GM23338 (cell line): ENCODE measurements around the gene GDF7. TPM values are rescaled to one million over a fixed set of nuclear protein-coding genes. Genes with fewer than 3 reads are reported as not detected.

Experiments used
- ATAC-seq: fragments of 200-7000 bp; cut with Tn5 transposase; 3 replicates; pipeline ENCODE4 v1.9.1; 2020
- DNase-seq: peaks from one replicate; pipeline ENCODE4 v3.0.0-alpha.2; 2015; ENCODE audit warnings: low spot score
- H2AFZ ChIP-seq: fragments of 200-600 bp; sonication (generic); 2 replicates; pipeline ENCODE4 v1.8.0; 2016; ENCODE audit warnings: antibody characterized with exemption, mild to moderate bottlenecking, moderate library complexity
- H3F3A ChIP-seq: fragments of 200-600 bp; sonication (generic); replicated peaks from 2 replicates; pipeline ENCODE4 v1.8.0; 2017; ENCODE audit warnings: antibody characterized with exemption, mixed run types, low read depth
- H3K27ac ChIP-seq: fragments of 200-600 bp; sonication (generic); 2 replicates; pipeline ENCODE4 v1.6.1; 2016; ENCODE audit warnings: low read depth
- H3K27me3 ChIP-seq: fragments of 200-600 bp; sonication (generic); 2 replicates; pipeline ENCODE4 v1.8.0; 2016; ENCODE audit warnings: mild to moderate bottlenecking, mixed run types, moderate library complexity; ENCODE audit not compliant: insufficient read depth
- H3K36me3 ChIP-seq: fragments of 200-600 bp; sonication (generic); 2 replicates; pipeline ENCODE4 v1.8.0; 2016; ENCODE audit warnings: mild to moderate bottlenecking; ENCODE audit not compliant: insufficient read depth
- H3K4me1 ChIP-seq: fragments of 200-600 bp; sonication (generic); 2 replicates; pipeline ENCODE4 v1.8.0; 2016; ENCODE audit warnings: mild to moderate bottlenecking, moderate library complexity; ENCODE audit not compliant: insufficient read depth
- H3K4me2 ChIP-seq: fragments of 200-600 bp; sonication (generic); 2 replicates; pipeline ENCODE4 v1.7.1; 2017; ENCODE audit warnings: mixed run types
- H3K4me3 ChIP-seq: fragments of 200-600 bp; sonication (generic); 2 replicates; pipeline ENCODE4 v1.6.1; 2016; ENCODE audit warnings: mixed run types
- H3K79me2 ChIP-seq: fragments of 200-600 bp; sonication (generic); replicated peaks from 2 replicates; pipeline ENCODE4 v1.8.0; 2017; ENCODE audit warnings: mild to moderate bottlenecking; ENCODE audit not compliant: insufficient read depth
- H3K9me2 ChIP-seq: fragments of 200-600 bp; sonication (generic); 2 replicates; pipeline ENCODE4 v1.8.0; 2017; ENCODE audit not compliant: insufficient read depth
- H4K20me1 ChIP-seq: fragments of 200-600 bp; sonication (generic); replicated peaks from 2 replicates; pipeline ENCODE4 v1.8.0; 2017; ENCODE audit warnings: mild to moderate bottlenecking; ENCODE audit not compliant: insufficient read depth
- H3K27ac Mint-ChIP-seq: 2 replicates; pipeline ENCODE4 v1.8.0; 2020; ENCODE audit warnings: inconsistent platforms, mild to moderate bottlenecking, moderate library complexity, mixed read lengths
- H3K27me3 Mint-ChIP-seq: 3 replicates; pipeline ENCODE4 v1.8.0; 2022; ENCODE audit warnings: low read depth, mild to moderate bottlenecking, moderate library complexity, mixed read lengths, inconsistent platforms; ENCODE audit not compliant: insufficient read depth, poor library complexity
- H3K36me3 Mint-ChIP-seq: 3 replicates; pipeline ENCODE4 v1.8.0; 2021; ENCODE audit warnings: low read depth, mild to moderate bottlenecking, inconsistent platforms, moderate library complexity, mixed read lengths
- H3K4me1 Mint-ChIP-seq: 3 replicates; pipeline ENCODE4 v1.8.0; 2020; ENCODE audit warnings: mild to moderate bottlenecking, inconsistent platforms, mixed read lengths
- H3K4me3 Mint-ChIP-seq: 3 replicates; pipeline ENCODE4 v1.8.0; 2021; ENCODE audit warnings: moderate library complexity, mild to moderate bottlenecking, inconsistent platforms, mixed read lengths
- H3K9me3 Mint-ChIP-seq: 3 replicates; pipeline ENCODE4 v1.8.0; 2020; ENCODE audit warnings: moderate library complexity, mild to moderate bottlenecking, inconsistent platforms, mixed read lengths
- CREB1 ChIP-seq: fragments of 250-450 bp; sonication (Bioruptor Pico); IDR thresholded peaks from 2 replicates; pipeline ENCODE4 v1.5.0; 2020; ENCODE audit warnings: low read depth, mild to moderate bottlenecking, moderate library complexity
- CTCF ChIP-seq, 2 experiments: fragments of 200-600 bp in 1 of 2; sonication (generic) in 1 of 2; conservative IDR thresholded peaks; 2 replicates each; pipeline versions ENCODE4 v1.5.1 to v1.6.1; 2016 to 2017; ENCODE audit warnings: antibody characterized with exemption in 2 of 2, low read depth in 2 of 2, mild to moderate bottlenecking in 2 of 2, moderate library complexity in 1 of 2
- STAT1 ChIP-seq: IDR thresholded peaks from one replicate; pipeline ENCODE4 v1.6.1; 2016; ENCODE audit warnings: antibody characterized with exemption; ENCODE audit not compliant: unreplicated experiment
- ZNF114 ChIP-seq: fragments of 250-450 bp; sonication (Bioruptor Pico); IDR thresholded peaks from 2 replicates; pipeline ENCODE4 v1.5.0; 2020; ENCODE audit warnings: mild to moderate bottlenecking, moderate library complexity
- ZNF331 ChIP-seq: fragments of 250-450 bp; sonication (Bioruptor Pico); IDR thresholded peaks from 2 replicates; pipeline ENCODE4 v1.5.0; 2020; ENCODE audit warnings: low read depth, mild to moderate bottlenecking, moderate library complexity
- ZNF462 ChIP-seq: fragments of 250-450 bp; sonication (Bioruptor Pico); IDR thresholded peaks from 2 replicates; pipeline ENCODE4 v1.5.0; 2020; ENCODE audit warnings: mild to moderate bottlenecking, moderate library complexity
- polyA plus RNA-seq: library from polyadenylated mRNA; unstranded; fragments of >200 nt; fragmentation: Nextera tagmentation; extraction: Ambion mirVana; gene quantifications from 2 replicates; pipeline ENCODE4 v1.2.1, GENCODE V29; 2016
- total RNA-seq: library from RNA; depleted of rRNA; stranded (reverse); fragments of >200 nt; shearing (Covaris generic); gene quantifications from 2 replicates; pipeline ENCODE4 v1.2.3, GENCODE V29; 2014
- TF ChIP-seq, protein P1 (sequence below): IDR thresholded peaks from 2 replicates; pipeline ENCODE4 v1.6.1; 2016; ENCODE audit warnings: antibody characterized with exemption

The GDF7 gene
- total and polyA plus RNA-seq, 2 experiments from 2014 or later: 0.19 to 0.52 TPM

DNA sequence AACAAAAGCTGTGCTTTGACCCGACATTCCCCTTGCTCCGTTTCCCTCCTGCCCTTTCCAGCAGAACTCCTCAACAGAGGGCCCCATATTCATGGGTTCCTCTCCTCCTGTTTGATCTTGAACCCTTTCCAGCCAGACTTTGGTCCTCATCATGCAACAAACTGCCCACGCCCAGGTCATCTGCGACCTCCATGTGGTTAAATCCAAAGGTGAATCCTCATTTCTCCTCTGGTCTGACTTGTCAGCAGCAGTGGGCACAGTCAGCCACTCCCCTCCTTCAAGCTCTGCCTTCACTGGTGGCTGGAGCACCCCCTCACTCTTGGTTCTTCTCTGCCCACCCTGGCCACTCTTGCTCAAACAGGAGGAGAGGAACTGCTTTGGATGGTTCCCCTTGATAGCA is 18.7 kb upstream of the GDF7 start:
- TF ChIP-seq CREB1 (CRISPR knock-in tag) (no peak), ZNF331 (no peak), CTCF (conservative IDR thresholded peaks at IDR 0.05; ENCODE audit: low read depth in 2 of 2) (no peak), ZNF462 (no peak), STAT1 (no peak), ZNF114 (no peak)
- TF ChIP-seq, protein P1, sequence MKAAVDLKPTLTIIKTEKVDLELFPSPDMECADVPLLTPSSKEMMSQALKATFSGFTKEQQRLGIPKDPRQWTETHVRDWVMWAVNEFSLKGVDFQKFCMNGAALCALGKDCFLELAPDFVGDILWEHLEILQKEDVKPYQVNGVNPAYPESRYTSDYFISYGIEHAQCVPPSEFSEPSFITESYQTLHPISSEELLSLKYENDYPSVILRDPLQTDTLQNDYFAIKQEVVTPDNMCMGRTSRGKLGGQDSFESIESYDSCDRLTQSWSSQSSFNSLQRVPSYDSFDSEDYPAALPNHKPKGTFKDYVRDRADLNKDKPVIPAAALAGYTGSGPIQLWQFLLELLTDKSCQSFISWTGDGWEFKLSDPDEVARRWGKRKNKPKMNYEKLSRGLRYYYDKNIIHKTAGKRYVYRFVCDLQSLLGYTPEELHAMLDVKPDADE: no peak
- peaks cover 14% of the 10 kb centered on the region for H3K4me1 ChIP-seq
- H3K79me2 ChIP-seq: no peaks in the 10 kb centered on the region
- Mint-ChIP-seq H3K9me3 (no peaks in the 10 kb centered on the region; the same call in 2 of the 3 replicates), H3K27me3 (peaks cover 20% of the 10 kb centered on the region), H3K36me3 (no peaks in the 10 kb centered on the region; the same call in 1 of the 3 replicates), H3K4me3 (no peak overlapping the region), H3K27ac (no peak overlapping the region), H3K4me1 (peaks cover 26% of the 10 kb centered on the region)
- no peak overlapping the region for H3K4me3 ChIP-seq
- H3K27me3 ChIP-seq: peaks cover 10% of the 10 kb centered on the region; the same call in 1 of the 2 replicates
- no peak overlapping the region for H2AFZ ChIP-seq
- H3K36me3 ChIP-seq: no peaks in the 10 kb centered on the region
- ATAC-seq (no peak), DNase-seq (no peak)
- H3F3A ChIP-seq: no peaks in the 10 kb centered on the region
- no peak overlapping the region for H3K27ac ChIP-seq
- no peak overlapping the region for H3K4me2 ChIP-seq
- H4K20me1 ChIP-seq: no peaks in the 10 kb centered on the region
- no peaks in the 10 kb centered on the region for H3K9me2 ChIP-seq
